ENCODE measurements around the gene SNAPC4.

SNAPC4 gene

GRCh38 chr9:136375096-136375495 lies 24.9 kb downstream of the SNAPC4 start:
- Histone ChIP-seq H3K9ac (ENCODE audit: low read length) (no peak overlapping the region), H3K27ac (ENCODE audit: low read depth, low read length) (0 out of 2 replicates have a peak overlapping the region, but pooled peaks have one; percentile 1), H3K4me3 (ENCODE audit: low read depth, low read length) (no peak overlapping the region), H3K4me1 (ENCODE audit: control insufficient read depth, insufficient read depth, low read length) (no peaks in the 10 kb centered on the region; the same call in 1 of the 2 replicates), H3K36me3 (ENCODE audit: control insufficient read depth, insufficient read depth, low read length) (peaks cover 54% of the 10 kb centered on the region), H3K9me3 (ENCODE audit: control insufficient read depth, insufficient read depth, low read depth, low read length) (no peaks in the 10 kb centered on the region), H3K27me3 (ENCODE audit: control insufficient read depth, insufficient read depth, low read length) (no peaks in the 10 kb centered on the region)

- Histone ChIP-seq H3K27me3 (ENCODE audit: control insufficient read depth, insufficient read depth, low read length) (no peaks in the 10 kb centered on the region), H3K9ac (ENCODE audit: low read length) (no peak overlapping the region), H3K9me3 (ENCODE audit: control insufficient read depth, insufficient read depth, low read depth, low read length) (no peaks in the 10 kb centered on the region), H3K4me3 (ENCODE audit: low read depth, low read length) (no peak overlapping the region), H3K4me1 (ENCODE audit: control insufficient read depth, insufficient read depth, low read length) (no peaks in the 10 kb centered on the region; the same call in 1 of the 2 replicates), H3K36me3 (ENCODE audit: control insufficient read depth, insufficient read depth, low read length) (peaks cover 46% of the 10 kb centered on the region), H3K27ac (ENCODE audit: low read depth, low read length) (peak overlapping the region; percentile 58; the same call in 1 of the 2 replicates)
These were observed 25.8 kb downstream of the SNAPC4 start for GRCh38 chr9:136374183-136374575.

- Histone ChIP-seq H3K4me3 (ENCODE audit: low read depth, low read length) (no peak within 1 kb of the TSS), H3K9ac (ENCODE audit: low read length) (peak within 1 kb of the TSS; percentile 34), H3K27me3 (ENCODE audit: control insufficient read depth, insufficient read depth, low read length) (no peaks in the 10 kb centered on the region), H3K27ac (ENCODE audit: low read depth, low read length) (peak within 1 kb of the TSS; percentile 58), H3K4me1 (ENCODE audit: control insufficient read depth, insufficient read depth, low read length) (no peaks in the 10 kb centered on the region; the same call in 1 of the 2 replicates), H3K9me3 (ENCODE audit: control insufficient read depth, insufficient read depth, low read depth, low read length) (no peaks in the 10 kb centered on the region), H3K36me3 (ENCODE audit: control insufficient read depth, insufficient read depth, low read length) (peaks cover 40% of the 10 kb centered on the region)
These were observed 26.4 kb downstream of the SNAPC4 start, which contains the start of gene CARD9 for GRCh38 chr9:136373300-136374182. TSS of gene CARD9 (minus strand) at chr9:136373669. CDS start at chr9:136372078, 1,591 bp downstream.

GRCh38 chr9:136372561-136373299 lies 27.2 kb downstream of the SNAPC4 start:
- H3K9me3 ChIP-seq (ENCODE audit: control insufficient read depth, insufficient read depth, low read depth, low read length): no peaks in the 10 kb centered on the region
- H3K4me1 ChIP-seq (ENCODE audit: control insufficient read depth, insufficient read depth, low read length): no peaks in the 10 kb centered on the region; the same call in 1 of the 2 replicates
- H3K4me3 ChIP-seq (ENCODE audit: low read depth, low read length): no peak overlapping the region
- H3K27ac ChIP-seq (ENCODE audit: low read depth, low read length): no peak overlapping the region; the same call in 1 of the 2 replicates
- peaks cover 34% of the 10 kb centered on the region for H3K36me3 ChIP-seq (ENCODE audit: control insufficient read depth, insufficient read depth, low read length)
- no peaks in the 10 kb centered on the region for H3K27me3 ChIP-seq (ENCODE audit: control insufficient read depth, insufficient read depth, low read length)
- no peak overlapping the region for H3K9ac ChIP-seq (ENCODE audit: low read length)

GRCh38 chr9:136372006-136372405 lies 28.0 kb downstream of the SNAPC4 start:
- Histone ChIP-seq H3K9me3 (ENCODE audit: control insufficient read depth, insufficient read depth, low read depth, low read length) (no peaks in the 10 kb centered on the region), H3K36me3 (ENCODE audit: control insufficient read depth, insufficient read depth, low read length) (peaks cover 29% of the 10 kb centered on the region), H3K27ac (ENCODE audit: low read depth, low read length) (no peak overlapping the region), H3K9ac (ENCODE audit: low read length) (no peak overlapping the region), H3K4me1 (ENCODE audit: control insufficient read depth, insufficient read depth, low read length) (no peaks in the 10 kb centered on the region; the same call in 1 of the 2 replicates), H3K4me3 (ENCODE audit: low read depth, low read length) (no peak overlapping the region), H3K27me3 (ENCODE audit: control insufficient read depth, insufficient read depth, low read length) (no peaks in the 10 kb centered on the region)

- Histone ChIP-seq H3K4me3 (ENCODE audit: low read depth, low read length) (no peak overlapping the region), H3K4me1 (ENCODE audit: control insufficient read depth, insufficient read depth, low read length) (no peaks in the 10 kb centered on the region; the same call in 1 of the 2 replicates), H3K9ac (ENCODE audit: low read length) (no peak overlapping the region), H3K27ac (ENCODE audit: low read depth, low read length) (no peak overlapping the region), H3K36me3 (ENCODE audit: control insufficient read depth, insufficient read depth, low read length) (peaks cover 24% of the 10 kb centered on the region), H3K9me3 (ENCODE audit: control insufficient read depth, insufficient read depth, low read depth, low read length) (no peaks in the 10 kb centered on the region), H3K27me3 (ENCODE audit: control insufficient read depth, insufficient read depth, low read length) (no peaks in the 10 kb centered on the region)
These were observed 28.5 kb downstream of the SNAPC4 start for GRCh38 chr9:136371533-136371880.

GRCh38 chr9:136370687-136371532 lies 29.1 kb downstream of the SNAPC4 start:
- Histone ChIP-seq H3K36me3 (ENCODE audit: control insufficient read depth, insufficient read depth, low read length) (peaks cover 18% of the 10 kb centered on the region), H3K9me3 (ENCODE audit: control insufficient read depth, insufficient read depth, low read depth, low read length) (no peaks in the 10 kb centered on the region), H3K27ac (ENCODE audit: low read depth, low read length) (no peak overlapping the region), H3K27me3 (ENCODE audit: control insufficient read depth, insufficient read depth, low read length) (no peaks in the 10 kb centered on the region), H3K4me1 (ENCODE audit: control insufficient read depth, insufficient read depth, low read length) (no peaks in the 10 kb centered on the region; the same call in 1 of the 2 replicates), H3K9ac (ENCODE audit: low read length) (no peak overlapping the region), H3K4me3 (ENCODE audit: low read depth, low read length) (no peak overlapping the region)

GRCh38 chr9:136370037-136370436 lies 29.9 kb downstream of the SNAPC4 start:
- Histone ChIP-seq H3K9ac (ENCODE audit: low read length) (no peak overlapping the region), H3K9me3 (ENCODE audit: control insufficient read depth, insufficient read depth, low read depth, low read length) (no peaks in the 10 kb centered on the region), H3K36me3 (ENCODE audit: control insufficient read depth, insufficient read depth, low read length) (peaks cover 10% of the 10 kb centered on the region), H3K4me1 (ENCODE audit: control insufficient read depth, insufficient read depth, low read length) (peaks cover 4% of the 10 kb centered on the region; the same call in 1 of the 2 replicates), H3K27me3 (ENCODE audit: control insufficient read depth, insufficient read depth, low read length) (no peaks in the 10 kb centered on the region), H3K27ac (ENCODE audit: low read depth, low read length) (no peak overlapping the region), H3K4me3 (ENCODE audit: low read depth, low read length) (no peak overlapping the region)

- H3K27me3 ChIP-seq (ENCODE audit: control insufficient read depth, insufficient read depth, low read length): no peaks in the 10 kb centered on the region
- no peaks in the 10 kb centered on the region for H3K9me3 ChIP-seq (ENCODE audit: control insufficient read depth, insufficient read depth, low read depth, low read length)
- no peak overlapping the region for H3K27ac ChIP-seq (ENCODE audit: low read depth, low read length)
- H3K36me3 ChIP-seq (ENCODE audit: control insufficient read depth, insufficient read depth, low read length): 0 out of 2 replicates have a peak, but pooled peaks cover 4% of the 10 kb centered on the region
- H3K4me3 ChIP-seq (ENCODE audit: low read depth, low read length): no peak overlapping the region
- peaks cover 14% of the 10 kb centered on the region for H3K4me1 ChIP-seq (ENCODE audit: control insufficient read depth, insufficient read depth, low read length)
- peak overlapping the region; percentile 10 for H3K9ac ChIP-seq (ENCODE audit: low read length)
These were observed 31.8 kb downstream of the SNAPC4 start for GRCh38 chr9:136368190-136368589.

- Histone ChIP-seq H3K9me3 (ENCODE audit: control insufficient read depth, insufficient read depth, low read depth, low read length) (no peaks in the 10 kb centered on the region), H3K27ac (ENCODE audit: low read depth, low read length) (no peak overlapping the region), H3K4me3 (ENCODE audit: low read depth, low read length) (no peak overlapping the region), H3K27me3 (ENCODE audit: control insufficient read depth, insufficient read depth, low read length) (no peaks in the 10 kb centered on the region), H3K9ac (ENCODE audit: low read length) (peak overlapping the region; percentile 10), H3K36me3 (ENCODE audit: control insufficient read depth, insufficient read depth, low read length) (0 out of 2 replicates have a peak, but pooled peaks cover 4% of the 10 kb centered on the region), H3K4me1 (ENCODE audit: control insufficient read depth, insufficient read depth, low read length) (peaks cover 17% of the 10 kb centered on the region)
These were observed 32.4 kb downstream of the SNAPC4 start for GRCh38 chr9:136367296-136368145.

All from HUES6 (cell line).